Gastroesophageal sphincter (tissue), 3 donors: Measurements from ENCODE around the gene PLPP1.

Experiments
- CTCF ChIP-seq, 4 experiments: fragments of 200-600 bp in 2 of 4; fragments of 450-650 bp in 2 of 4; sonication (generic) in 1 of 4; IDR thresholded peaks; one replicate each; pipeline ENCODE4 v1.5.1; 2017 to 2019; ENCODE audit warnings: antibody characterized with exemption in 4 of 4, mild to moderate bottlenecking in 2 of 4, moderate library complexity in 2 of 4
- POLR2AphosphoS5 ChIP-seq: sonication (generic); formaldehyde crosslinking; IDR thresholded peaks from one replicate; pipeline ENCODE4 v1.6.1; 2017; ENCODE audit warnings: antibody characterized with exemption

DNA sequence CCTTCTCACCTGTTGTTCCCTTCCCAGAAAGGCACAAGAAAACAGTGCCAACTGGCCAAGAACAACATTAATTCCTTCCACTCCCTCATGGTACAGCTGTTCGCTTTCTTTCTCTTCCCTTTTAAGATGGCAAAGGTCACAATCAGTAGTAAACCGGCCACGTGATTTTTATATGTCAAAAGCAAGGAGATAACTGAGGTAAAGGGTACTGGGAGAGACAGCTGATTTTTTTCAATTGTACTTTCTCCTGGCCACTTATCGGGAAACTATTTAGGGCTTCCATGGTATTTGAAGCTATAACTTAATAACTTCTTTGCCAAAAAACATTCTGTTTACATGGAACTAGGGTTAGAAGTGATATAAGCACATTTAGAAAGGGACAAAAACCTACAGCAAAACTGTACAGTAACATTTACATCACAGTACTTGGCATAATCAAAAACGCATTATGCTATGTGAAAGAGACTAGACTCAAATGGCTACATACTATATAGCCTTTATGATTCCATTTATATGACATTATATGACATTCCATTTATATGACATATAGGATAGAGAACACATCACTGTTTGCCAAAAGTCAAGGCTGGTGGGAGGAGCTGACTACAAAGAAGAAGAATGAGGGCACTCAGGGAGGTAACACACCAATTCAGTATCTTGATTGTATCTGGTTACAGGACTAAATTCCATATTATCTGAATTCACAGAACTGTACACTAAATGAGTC is 24.8 kb downstream of the PLPP1 start:
- no peak for TF ChIP-seq CTCF (IDR thresholded peaks at IDR 0.05)
- TF ChIP-seq POLR2AphosphoS5 = no peak
